Stimulated activated memory B cell treated with anti-CD40 and anti-IgM and Interleukin-4, amounts not matched to agents 10 μg/mL and 1 μg/mL and 100 μg/mL, for 72 hours (primary cell): ENCODE measurements around the gene C15orf40.
"Not testable (repeated sequence)": the region's sequence is repeated elsewhere in the genome, so short reads cannot be mapped to it uniquely, and the experiment has no call there.

ENCODE experiments used
- ATAC-seq: fragments of 150-1000 bp; cut with Tn5 transposase; 2 replicates; pipeline ENCODE4 v1.10.0; 2021
- H3K27ac Mint-ChIP-seq: one replicate; pipeline ENCODE4 v1.8.0; 2022; ENCODE audit warnings: mild to moderate bottlenecking, mixed read lengths
- H3K27me3 Mint-ChIP-seq: one replicate; pipeline ENCODE4 v1.8.0; 2022; ENCODE audit warnings: mixed read lengths
- H3K36me3 Mint-ChIP-seq: one replicate; pipeline ENCODE4 v1.8.0; 2022; ENCODE audit warnings: mixed read lengths
- H3K4me1 Mint-ChIP-seq: one replicate; pipeline ENCODE4 v1.8.0; 2022; ENCODE audit warnings: mixed read lengths
- H3K4me3 Mint-ChIP-seq: one replicate; pipeline ENCODE4 v1.8.0; 2022; ENCODE audit warnings: mild to moderate bottlenecking, moderate library complexity, mixed read lengths
- H3K9me3 Mint-ChIP-seq: one replicate; pipeline ENCODE4 v1.8.0; 2022; ENCODE audit warnings: mixed read lengths

C15orf40 gene

DNA sequence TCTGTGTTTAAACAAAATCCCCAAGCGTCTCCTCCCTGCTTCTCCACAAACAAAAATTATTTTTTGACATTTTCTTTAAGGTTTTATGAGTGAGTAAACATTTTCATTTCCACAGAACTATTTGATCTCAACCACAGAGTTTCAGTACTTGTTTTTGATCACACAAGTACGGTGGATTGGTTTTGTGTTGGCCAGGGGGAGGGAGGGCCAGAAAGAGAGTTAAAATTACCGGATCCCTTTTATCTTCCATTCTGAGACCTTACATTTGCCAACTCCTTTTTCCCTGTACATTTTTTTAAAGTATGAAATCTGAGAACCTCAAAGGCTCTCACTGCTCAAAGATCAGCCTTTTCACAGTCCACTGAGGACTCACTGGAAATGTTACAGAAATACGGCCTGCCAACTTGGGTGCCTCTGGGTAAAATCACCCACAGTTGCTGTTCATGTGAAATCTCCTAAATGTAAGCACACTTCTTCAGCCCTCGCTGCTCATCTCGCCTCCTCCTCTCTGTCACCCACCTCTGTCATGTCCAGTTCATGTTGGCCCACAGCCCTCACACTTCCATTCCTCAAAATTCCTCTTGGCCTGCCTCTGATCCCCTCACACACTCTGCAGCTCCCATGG is 60.6 kb downstream of the C15orf40 start:
- Mint-ChIP-seq H3K27me3 (peaks cover 14% of the 10 kb centered on the region), H3K36me3 (peaks cover 18% of the 10 kb centered on the region), H3K4me1 (peaks cover 11% of the 10 kb centered on the region), H3K9me3 (peaks cover 3% of the 10 kb centered on the region), H3K4me3 (no peak overlapping the region), H3K27ac (no peak overlapping the region)
- peak; percentile 79 for ATAC-seq

DNA sequence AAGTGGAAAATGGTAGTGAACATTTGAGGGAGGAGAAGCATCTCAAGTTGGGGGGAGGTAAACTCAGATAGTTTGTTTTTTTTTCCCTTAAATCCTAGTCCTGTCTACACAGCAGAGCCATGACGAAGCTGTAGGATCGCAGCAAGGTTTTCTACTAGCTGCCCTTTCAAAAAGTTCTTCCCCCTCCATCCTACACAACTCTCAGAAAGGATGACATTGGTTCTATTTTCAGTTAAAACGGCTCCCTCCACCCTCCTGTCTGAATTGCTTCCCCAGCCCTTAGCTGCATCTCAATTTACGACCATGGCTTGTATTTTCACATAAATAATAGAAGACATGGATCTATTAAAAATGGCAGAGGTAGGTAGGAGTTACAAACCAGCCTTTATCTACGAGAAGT is 61.1 kb downstream of the C15orf40 start:
- peak; percentile 77 for ATAC-seq
- H3K27me3 Mint-ChIP-seq = peaks cover 14% of the 10 kb centered on the region
- H3K36me3 Mint-ChIP-seq = peaks cover 18% of the 10 kb centered on the region
- no peak overlapping the region for H3K27ac Mint-ChIP-seq
- peaks cover 3% of the 10 kb centered on the region for H3K9me3 Mint-ChIP-seq
- no peak overlapping the region for H3K4me3 Mint-ChIP-seq
- H3K4me1 Mint-ChIP-seq = peaks cover 11% of the 10 kb centered on the region

DNA sequence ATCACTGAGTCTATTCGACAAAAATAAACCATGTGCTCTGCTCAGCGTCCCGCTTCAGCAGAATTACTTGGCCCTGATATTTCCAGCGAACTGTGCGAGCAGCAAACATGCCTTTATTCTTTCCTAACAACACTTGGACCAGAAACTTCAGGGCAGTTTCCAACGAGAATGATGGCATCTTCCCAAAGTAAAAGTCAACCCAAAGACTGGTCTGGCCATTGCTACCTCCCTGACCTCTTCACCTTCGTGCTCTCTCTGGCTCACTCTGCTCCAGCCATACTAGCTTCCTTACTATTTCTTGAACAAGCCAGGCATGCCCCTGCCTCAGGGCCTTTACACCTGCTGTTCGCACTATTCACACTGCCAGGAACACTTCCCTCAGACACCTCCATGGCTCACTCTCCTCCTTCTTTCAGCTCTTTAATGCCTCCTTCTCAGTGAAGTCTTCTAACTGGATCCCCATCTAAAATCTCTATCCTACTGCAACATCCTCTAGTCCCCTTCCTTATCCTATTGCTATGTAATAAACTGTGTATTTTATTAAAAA is 65.2 kb downstream of the C15orf40 start:
- Mint-ChIP-seq H3K9me3 (peaks cover 3% of the 10 kb centered on the region), H3K4me1 (peaks cover 11% of the 10 kb centered on the region), H3K36me3 (peaks cover 24% of the 10 kb centered on the region), H3K4me3 (no peak overlapping the region), H3K27ac (peak overlapping the region; percentile 1), H3K27me3 (peaks cover 14% of the 10 kb centered on the region)
- no peak for ATAC-seq

DNA sequence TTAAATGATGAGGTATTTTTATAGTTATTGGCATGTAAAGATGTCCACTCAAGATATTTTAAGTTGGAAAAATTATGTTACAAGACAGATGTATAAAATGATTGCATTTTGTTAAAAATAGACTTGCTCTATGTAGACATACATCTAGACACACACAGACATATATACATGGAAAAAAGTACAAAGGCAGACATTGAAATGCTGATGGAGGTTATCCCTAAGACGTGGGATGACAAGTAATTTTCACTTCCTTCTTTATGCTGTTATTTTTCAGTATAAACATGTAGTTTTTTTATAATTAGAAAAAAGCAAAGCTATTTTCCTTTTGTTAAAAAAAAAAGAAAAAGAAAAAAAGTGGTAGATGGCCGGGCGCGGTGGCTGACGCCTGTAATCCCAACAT is 66.1 kb downstream of the C15orf40 start:
- peaks cover 25% of the 10 kb centered on the region for H3K36me3 Mint-ChIP-seq
- peaks cover 11% of the 10 kb centered on the region for H3K4me1 Mint-ChIP-seq
- H3K9me3 Mint-ChIP-seq = peaks cover 3% of the 10 kb centered on the region
- H3K4me3 Mint-ChIP-seq = no peak overlapping the region
- H3K27me3 Mint-ChIP-seq = peaks cover 14% of the 10 kb centered on the region
- no peak overlapping the region for H3K27ac Mint-ChIP-seq
- ATAC-seq = no peak

DNA sequence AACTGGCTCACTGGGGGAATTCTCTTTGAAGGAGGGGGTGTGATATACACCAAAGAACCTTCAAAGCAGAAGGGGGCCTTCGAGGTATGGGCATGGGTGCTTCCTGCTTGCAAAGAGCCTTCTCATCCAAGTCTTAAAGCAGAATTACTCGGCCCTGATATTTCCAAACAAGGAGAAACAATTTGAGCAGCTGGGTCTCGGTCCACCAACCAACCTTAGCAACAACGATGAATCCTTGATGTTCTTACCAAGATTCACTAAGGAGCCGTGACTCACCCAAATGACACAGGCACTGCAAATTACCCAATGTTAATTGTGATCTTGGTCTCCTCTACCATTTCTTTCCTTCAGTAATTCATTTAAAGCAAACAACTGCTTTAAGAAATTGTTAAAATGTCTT is 66.6 kb downstream of the C15orf40 start:
- peak; percentile 58 for ATAC-seq
- Mint-ChIP-seq H3K27me3 (peaks cover 14% of the 10 kb centered on the region), H3K36me3 (peaks cover 25% of the 10 kb centered on the region), H3K27ac (no peak overlapping the region), H3K9me3 (peaks cover 3% of the 10 kb centered on the region), H3K4me3 (no peak overlapping the region), H3K4me1 (peaks cover 11% of the 10 kb centered on the region)

DNA sequence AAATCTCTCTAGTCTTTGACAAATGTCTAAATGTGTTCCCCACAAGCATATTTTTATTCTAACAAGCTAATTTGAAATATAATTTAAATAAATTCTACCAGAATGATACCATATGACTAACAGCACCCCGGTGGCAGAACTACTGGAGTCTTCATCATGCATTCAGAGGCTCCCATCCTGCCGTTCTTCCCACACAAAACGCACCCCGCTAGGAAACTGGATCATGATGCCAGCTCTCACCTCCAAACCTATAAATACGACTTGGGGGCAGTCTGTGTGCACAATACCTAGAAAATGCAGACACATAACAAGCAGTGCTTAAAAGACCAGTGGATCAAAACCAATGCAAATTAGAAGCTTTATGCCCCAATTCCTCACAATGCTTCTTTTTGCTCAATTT is 67.4 kb downstream of the C15orf40 start:
- peaks cover 3% of the 10 kb centered on the region for H3K9me3 Mint-ChIP-seq
- H3K4me3 Mint-ChIP-seq = no peak overlapping the region
- peaks cover 27% of the 10 kb centered on the region for H3K36me3 Mint-ChIP-seq
- no peak for ATAC-seq
- peaks cover 11% of the 10 kb centered on the region for H3K4me1 Mint-ChIP-seq
- peaks cover 18% of the 10 kb centered on the region for H3K27me3 Mint-ChIP-seq
- no peak overlapping the region for H3K27ac Mint-ChIP-seq

DNA sequence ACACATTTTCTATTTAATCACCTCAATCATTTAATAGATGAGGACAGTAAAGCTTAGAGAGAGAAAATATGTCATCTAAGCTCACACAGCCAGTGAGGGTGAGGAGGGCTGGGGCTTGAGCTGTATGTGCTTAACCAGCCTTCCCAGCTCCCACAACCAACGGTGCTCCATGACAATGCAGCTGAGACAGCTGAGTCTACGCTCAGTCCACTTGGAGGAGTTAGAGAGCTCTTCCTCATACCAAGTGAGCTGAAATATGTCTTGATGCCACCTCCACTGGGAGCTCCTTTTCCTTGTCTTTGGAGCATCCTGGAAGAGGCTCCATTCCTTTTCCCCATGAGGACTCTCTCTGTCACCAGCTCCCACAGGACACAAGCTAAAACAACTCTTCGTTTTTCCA is 68.3 kb downstream of the C15orf40 start:
- Mint-ChIP-seq H3K27ac (no peak overlapping the region), H3K9me3 (peaks cover 3% of the 10 kb centered on the region), H3K4me3 (no peak overlapping the region), H3K36me3 (peaks cover 36% of the 10 kb centered on the region), H3K4me1 (peaks cover 11% of the 10 kb centered on the region), H3K27me3 (peaks cover 27% of the 10 kb centered on the region)
- no peak for ATAC-seq

DNA sequence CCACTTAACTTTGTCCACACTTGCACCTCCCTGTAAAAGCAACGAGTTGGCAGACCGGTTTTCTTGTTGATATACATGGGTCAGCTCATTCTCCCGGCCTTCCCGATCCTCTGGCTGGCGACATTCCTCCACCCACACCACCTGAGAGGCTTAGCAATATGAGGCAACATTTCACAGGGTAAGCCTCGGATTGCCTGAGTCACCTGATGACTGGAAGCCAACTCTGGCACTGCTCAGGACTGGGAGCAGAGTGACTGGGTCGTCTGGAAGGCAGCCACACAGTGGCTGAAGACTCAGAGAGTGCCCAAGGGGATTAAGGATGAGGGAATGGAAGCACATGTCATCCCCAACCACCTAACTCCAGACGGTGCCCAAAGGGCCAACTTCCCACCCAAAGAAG is 68.7 kb downstream of the C15orf40 start:
- Mint-ChIP-seq H3K9me3 (peaks cover 3% of the 10 kb centered on the region), H3K27ac (no peak overlapping the region), H3K4me1 (peaks cover 11% of the 10 kb centered on the region), H3K36me3 (peaks cover 36% of the 10 kb centered on the region), H3K27me3 (peaks cover 30% of the 10 kb centered on the region), H3K4me3 (no peak overlapping the region)
- no peak for ATAC-seq

DNA sequence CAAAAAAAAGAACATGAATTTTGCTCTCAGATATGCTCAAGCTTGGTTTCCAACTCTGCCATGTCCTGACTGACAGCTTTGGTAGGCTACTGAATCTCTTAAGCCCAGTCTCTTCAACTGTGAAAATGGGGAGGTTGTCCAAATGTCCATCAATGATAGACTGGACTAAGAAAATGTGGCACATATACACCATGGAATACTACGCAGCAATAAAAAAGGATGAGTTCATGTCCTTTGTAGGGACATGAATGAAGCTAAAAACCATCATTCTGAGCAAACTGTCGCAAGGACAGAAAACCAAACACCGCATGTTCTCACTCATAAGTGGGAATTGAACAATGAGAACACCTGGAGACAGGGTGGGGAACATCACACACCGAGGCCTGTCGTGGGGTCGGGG is 71.8 kb downstream of the C15orf40 start:
- H3K27me3 Mint-ChIP-seq = peaks cover 32% of the 10 kb centered on the region
- H3K9me3 Mint-ChIP-seq, ATAC-seq, H3K27ac Mint-ChIP-seq, H3K4me3 Mint-ChIP-seq: not testable (repeated sequence)
- H3K4me1 Mint-ChIP-seq = peaks cover 16% of the 10 kb centered on the region
- peaks cover 31% of the 10 kb centered on the region for H3K36me3 Mint-ChIP-seq
